HCT116 (cell line): ENCODE data around the gene UCHL5. TPM values are rescaled to one million over a fixed set of nuclear protein-coding genes. Genes with fewer than 3 reads are reported as not detected.

Source experiments
- ATAC-seq: fragments of 200-7000 bp; cut with Tn5 transposase; 2 replicates; pipeline ENCODE4 v1.9.1; 2020; ENCODE audit warnings: mild to moderate bottlenecking, moderate library complexity
- BruUV-seq: library from RNA; stranded (reverse); fragments of 400-500 nt; replicated peaks from 2 replicates; lab custom pipeline; 2021; lab: Mats Ljungman, UMichigan
- CTCF ChIA-PET: fragments of 300-600 bp; sonication (Branson Sonifier 250); formaldehyde crosslinking; loops from one replicate; lab custom pipeline; 2021; ENCODE audit warnings: antibody characterized with exemption; lab: Charles Lee
- POLR2A ChIA-PET: fragments of 300-600, 350-600 bp; sonication (Branson Sonifier 250); formaldehyde crosslinking; loops from one replicate; lab custom pipeline; 2021; ENCODE audit warnings: antibody characterized with exemption; lab: Charles Lee
- RAD21 ChIA-PET, 2 experiments: fragments of 300-600 bp; sonication (Branson Sonifier 250); formaldehyde crosslinking; loops; one replicate each; lab custom pipeline; 2023; ENCODE audit warnings: low total read pairs in 2 of 2; ENCODE audit not compliant: uncharacterized antibody in 2 of 2, unreplicated experiment in 2 of 2, low non-redundant PET in 1 of 2; lab: Charles Lee
- DNase-seq: peaks from one replicate; pipeline ENCODE4 v3.0.0-alpha.2; 2010; ENCODE audit warnings: low read depth, low spot score
- H2AFZ ChIP-seq: fragments of 200-600 bp; shearing (Covaris generic), sonication (generic); 2 replicates; pipeline ENCODE4 v1.6.1; 2017; ENCODE audit warnings: low read depth, mixed run types, mixed read lengths, antibody characterized with exemption, low read length; ENCODE audit not compliant: poor library complexity, severe bottlenecking
- H3K27ac ChIP-seq: 2 replicates; pipeline ENCODE4 v1.5.1; 2012; ENCODE audit warnings: low read depth, low read length
- H3K27me3 ChIP-seq: fragments of 200-600 bp; sonication (generic); 2 replicates; pipeline ENCODE4 v1.6.1; 2016; ENCODE audit warnings: mixed run types, low read length, mixed read lengths; ENCODE audit not compliant: insufficient read depth
- H3K36me3 ChIP-seq, 2 experiments: fragments of 200-500 bp in 1 of 2; fragments of 200-600 bp in 1 of 2; sonication (Bioruptor generic) in 1 of 2; sonication (generic) in 1 of 2; 2 replicates each; pipeline versions ENCODE4 v1.5.1 to v1.6.1; 2014 to 2016; ENCODE audit warnings: low read length in 2 of 2, inconsistent platforms in 1 of 2, mixed read lengths in 1 of 2, mixed run types in 1 of 2; ENCODE audit not compliant: insufficient read depth in 2 of 2, control insufficient read depth in 1 of 2
- H3K4me1 ChIP-seq, 2 experiments: fragments of 200-600 bp in 1 of 2; sonication (generic) in 1 of 2; 2 replicates each; pipeline versions ENCODE4 v1.5.1 to v1.6.1; 2012 to 2017; ENCODE audit warnings: low read length in 2 of 2, inconsistent platforms in 1 of 2, mild to moderate bottlenecking in 1 of 2, mixed read lengths in 1 of 2, mixed run types in 1 of 2, moderate library complexity in 1 of 2; ENCODE audit not compliant: insufficient read depth in 2 of 2, control insufficient read depth in 1 of 2
- H3K4me2 ChIP-seq: fragments of 200-600 bp; sonication (generic); 2 replicates; pipeline ENCODE4 v1.6.1; 2017; ENCODE audit warnings: mixed run types, low read length, mixed read lengths
- H3K4me3 ChIP-seq, 2 experiments: fragments of 200-600 bp in 1 of 2; sonication (generic) in 1 of 2; replicated peaks in 1 of 2; 2 replicates each; pipeline ENCODE4 v1.5.1; 2011 to 2016; ENCODE audit warnings: low read length in 2 of 2, control low read depth in 1 of 2, low read depth in 1 of 2, mild to moderate bottlenecking in 1 of 2, mixed read lengths in 1 of 2, mixed run types in 1 of 2
- H3K79me2 ChIP-seq: fragments of 200-600 bp; sonication (generic); 2 replicates; pipeline ENCODE4 v1.6.1; 2017; ENCODE audit warnings: mild to moderate bottlenecking, mixed run types, low read length, moderate library complexity, mixed read lengths; ENCODE audit not compliant: insufficient read depth
- H3K9ac ChIP-seq: fragments of 200-600 bp; sonication (generic); 2 replicates; pipeline ENCODE4 v1.6.1; 2016; ENCODE audit warnings: low read length, mixed read lengths
- H3K9me2 ChIP-seq: fragments of 200-600 bp; sonication (generic), shearing (Covaris generic); 2 replicates; pipeline ENCODE4 v1.6.1; 2017; ENCODE audit warnings: mixed run types, mild to moderate bottlenecking, moderate library complexity; ENCODE audit not compliant: insufficient read depth
- H3K9me3 ChIP-seq, 2 experiments: fragments of 200-500 bp in 1 of 2; fragments of 200-600 bp in 1 of 2; sonication (Bioruptor generic) in 1 of 2; sonication (generic) in 1 of 2; 2 replicates each; pipeline ENCODE4 v1.6.1; 2014 to 2017; ENCODE audit warnings: low read length in 2 of 2, mixed read lengths in 2 of 2, inconsistent platforms in 1 of 2, low read depth in 1 of 2, mild to moderate bottlenecking in 1 of 2, mixed run types in 1 of 2, moderate library complexity in 1 of 2; ENCODE audit not compliant: control insufficient read depth in 1 of 2, insufficient read depth in 1 of 2
- H4K20me1 ChIP-seq: fragments of 200-600 bp; sonication (generic), shearing (Covaris generic); 2 replicates; pipeline ENCODE4 v1.6.1; 2017; ENCODE audit warnings: mixed run types, mild to moderate bottlenecking, moderate library complexity; ENCODE audit not compliant: insufficient read depth
- CEBPB ChIP-seq: IDR thresholded peaks from 2 replicates; pipeline ENCODE4 v1.6.1; 2012; ENCODE audit warnings: low read depth
- ELF1 ChIP-seq: IDR thresholded peaks from 2 replicates; pipeline ENCODE4 v1.6.1; 2012; ENCODE audit warnings: low read depth, borderline replicate concordance
- EZH2 ChIP-seq: fragments of 200-600 bp; sonication (generic); IDR thresholded peaks from 2 replicates; pipeline ENCODE4 v1.6.1; 2017; ENCODE audit warnings: antibody characterized with exemption, mixed run types
- JUND ChIP-seq: IDR thresholded peaks from 2 replicates; pipeline ENCODE4 v1.6.1; 2012
- POLR2AphosphoS5 ChIP-seq: IDR thresholded peaks from 2 replicates; pipeline ENCODE4 v1.6.1; 2011; ENCODE audit warnings: mild to moderate bottlenecking, low read depth, low read length, moderate library complexity
- SIN3A ChIP-seq: IDR thresholded peaks from 2 replicates; pipeline ENCODE4 v1.6.1; 2012; ENCODE audit warnings: low read depth
- TCF7L2 ChIP-seq: IDR thresholded peaks from 2 replicates; pipeline ENCODE4 v1.7.0; 2011; ENCODE audit warnings: borderline replicate concordance, inconsistent platforms; ENCODE audit not compliant: insufficient read depth, insufficient read length; ENCODE audit errors: extremely low read depth
- YY1 ChIP-seq: IDR thresholded peaks from 2 replicates; pipeline ENCODE4 v1.6.1; 2011; ENCODE audit warnings: low read length, low read depth, moderate library complexity, mild to moderate bottlenecking; ENCODE audit not compliant: insufficient replicate concordance; ENCODE audit errors: extremely low read depth
- ZNF274 ChIP-seq: fragments of 200-500 bp; sonication (Bioruptor generic); IDR thresholded peaks from 2 replicates; pipeline ENCODE4 v1.6.1; 2014; ENCODE audit warnings: mild to moderate bottlenecking, low read depth, low read length, inconsistent platforms
- intact Hi-C: fragments of 100-400 bp; cut with micrococcal nuclease; formaldehyde crosslinking; loops from 2 replicates; pipeline ENCODE4 v1.10.0; 2022
- total RNA-seq: library from RNA; stranded (reverse); gene quantifications from one replicate; pipeline ENCODE4 v1.2.1, GENCODE V29; 2021; ENCODE audit not compliant: unreplicated experiment
- TF ChIP-seq, protein P1 (sequence below): IDR thresholded peaks from 2 replicates; pipeline ENCODE4 v1.6.1; 2012; ENCODE audit warnings: low read depth
- TF ChIP-seq, protein P2 (sequence below), 3 experiments: fragments of 200-600 bp in 1 of 3; sonication (generic) in 1 of 3; IDR thresholded peaks in 2 of 3; conservative IDR thresholded peaks in 1 of 3; 2 replicates each; pipeline ENCODE4 v1.5.1; 2012 to 2017; ENCODE audit warnings: low read depth in 2 of 3, low read length in 2 of 3, antibody characterized with exemption in 1 of 3, borderline replicate concordance in 1 of 3, control low read depth in 1 of 3, mild to moderate bottlenecking in 1 of 3, mixed read lengths in 1 of 3, mixed run types in 1 of 3, moderate library complexity in 1 of 3; ENCODE audit not compliant: insufficient read depth in 1 of 3
- TF ChIP-seq, protein P3 (sequence below): IDR thresholded peaks from 2 replicates; pipeline ENCODE4 v1.6.1; 2011; ENCODE audit warnings: mild to moderate bottlenecking, low read length, moderate library complexity; ENCODE audit not compliant: insufficient replicate concordance; ENCODE audit errors: extremely low read depth

UCHL5 gene
- total RNA-seq, 1 experiment from 2014 or later = 75.8 TPM

DNA sequence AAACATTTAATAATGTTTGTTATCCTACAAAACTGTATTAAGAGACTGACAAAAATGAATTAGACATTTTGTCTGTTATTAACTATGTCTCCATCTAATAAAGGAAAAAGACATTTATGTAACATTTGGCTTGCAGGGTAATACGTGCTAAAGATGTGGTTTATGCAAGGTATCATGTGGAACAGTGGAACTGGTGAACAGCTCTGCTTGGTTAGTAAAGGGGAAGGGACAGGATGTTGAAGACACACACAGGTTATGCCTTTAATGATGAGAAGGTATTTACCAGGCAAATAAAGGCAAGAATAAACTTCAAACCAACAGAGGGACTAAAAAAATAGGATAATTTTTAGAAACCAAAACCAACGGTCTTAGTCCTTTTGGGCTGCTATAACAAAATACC, 93.1 kb downstream of the UCHL5 start (continued):
- TF ChIP-seq, protein P1, sequence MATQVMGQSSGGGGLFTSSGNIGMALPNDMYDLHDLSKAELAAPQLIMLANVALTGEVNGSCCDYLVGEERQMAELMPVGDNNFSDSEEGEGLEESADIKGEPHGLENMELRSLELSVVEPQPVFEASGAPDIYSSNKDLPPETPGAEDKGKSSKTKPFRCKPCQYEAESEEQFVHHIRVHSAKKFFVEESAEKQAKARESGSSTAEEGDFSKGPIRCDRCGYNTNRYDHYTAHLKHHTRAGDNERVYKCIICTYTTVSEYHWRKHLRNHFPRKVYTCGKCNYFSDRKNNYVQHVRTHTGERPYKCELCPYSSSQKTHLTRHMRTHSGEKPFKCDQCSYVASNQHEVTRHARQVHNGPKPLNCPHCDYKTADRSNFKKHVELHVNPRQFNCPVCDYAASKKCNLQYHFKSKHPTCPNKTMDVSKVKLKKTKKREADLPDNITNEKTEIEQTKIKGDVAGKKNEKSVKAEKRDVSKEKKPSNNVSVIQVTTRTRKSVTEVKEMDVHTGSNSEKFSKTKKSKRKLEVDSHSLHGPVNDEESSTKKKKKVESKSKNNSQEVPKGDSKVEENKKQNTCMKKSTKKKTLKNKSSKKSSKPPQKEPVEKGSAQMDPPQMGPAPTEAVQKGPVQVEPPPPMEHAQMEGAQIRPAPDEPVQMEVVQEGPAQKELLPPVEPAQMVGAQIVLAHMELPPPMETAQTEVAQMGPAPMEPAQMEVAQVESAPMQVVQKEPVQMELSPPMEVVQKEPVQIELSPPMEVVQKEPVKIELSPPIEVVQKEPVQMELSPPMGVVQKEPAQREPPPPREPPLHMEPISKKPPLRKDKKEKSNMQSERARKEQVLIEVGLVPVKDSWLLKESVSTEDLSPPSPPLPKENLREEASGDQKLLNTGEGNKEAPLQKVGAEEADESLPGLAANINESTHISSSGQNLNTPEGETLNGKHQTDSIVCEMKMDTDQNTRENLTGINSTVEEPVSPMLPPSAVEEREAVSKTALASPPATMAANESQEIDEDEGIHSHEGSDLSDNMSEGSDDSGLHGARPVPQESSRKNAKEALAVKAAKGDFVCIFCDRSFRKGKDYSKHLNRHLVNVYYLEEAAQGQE = no peak

DNA sequence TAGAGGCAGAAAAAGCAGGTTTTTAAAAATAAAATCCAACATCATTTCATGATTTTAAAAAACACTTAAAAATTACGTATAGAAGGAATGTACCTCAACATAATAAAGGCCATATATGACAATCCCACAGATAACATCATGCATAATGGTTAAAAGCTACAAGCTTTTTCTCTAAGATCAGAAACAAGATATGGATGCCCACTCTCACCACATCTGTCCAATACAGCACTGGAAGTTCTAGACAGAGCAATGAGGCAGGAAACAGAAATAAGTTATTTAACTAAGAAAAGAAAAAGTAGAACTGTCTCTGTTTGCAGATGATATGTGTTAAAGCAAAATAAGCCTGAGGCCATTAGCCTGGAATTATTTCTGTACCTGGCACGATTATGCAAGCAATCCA, 96.3 kb downstream of the UCHL5 start:
- Histone ChIP-seq H3K79me2 (no peaks in the 10 kb centered on the region; the same call in 1 of the 2 replicates), H3K9me3 (no peaks in the 10 kb centered on the region), H2AFZ (no peak overlapping the region), H3K27me3 (no peaks in the 10 kb centered on the region), H3K9ac (no peak overlapping the region), H3K4me1 (peaks cover 0 to 7% of the 10 kb centered on the region in 2 experiments; a peak in 2 of 4 replicates), H3K4me3 (no peak overlapping the region), H3K9me2 (no peaks in the 10 kb centered on the region), H3K36me3 (peaks cover 0 to 4% of the 10 kb centered on the region in 2 experiments; a peak in 1 of 4 replicates), H3K27ac (no peak overlapping the region), H3K4me2 (no peak overlapping the region), H4K20me1 (no peaks in the 10 kb centered on the region)
- no TSS peak for BruUV-seq
- no peak for DNase-seq
- ChIA-PET CTCF (no interaction called here), RAD21 (no interaction called here), POLR2A (no interaction called here)
- intact Hi-C loops = no loop called here
- no peak for ATAC-seq
- TF ChIP-seq YY1 (no peak), EZH2 (no peak), POLR2AphosphoS5 (no peak), ZNF274 (no peak), SIN3A (no peak), CEBPB (no peak), ELF1 (no peak), TCF7L2 (no peak), JUND (no peak)
- TF ChIP-seq, protein P2, sequence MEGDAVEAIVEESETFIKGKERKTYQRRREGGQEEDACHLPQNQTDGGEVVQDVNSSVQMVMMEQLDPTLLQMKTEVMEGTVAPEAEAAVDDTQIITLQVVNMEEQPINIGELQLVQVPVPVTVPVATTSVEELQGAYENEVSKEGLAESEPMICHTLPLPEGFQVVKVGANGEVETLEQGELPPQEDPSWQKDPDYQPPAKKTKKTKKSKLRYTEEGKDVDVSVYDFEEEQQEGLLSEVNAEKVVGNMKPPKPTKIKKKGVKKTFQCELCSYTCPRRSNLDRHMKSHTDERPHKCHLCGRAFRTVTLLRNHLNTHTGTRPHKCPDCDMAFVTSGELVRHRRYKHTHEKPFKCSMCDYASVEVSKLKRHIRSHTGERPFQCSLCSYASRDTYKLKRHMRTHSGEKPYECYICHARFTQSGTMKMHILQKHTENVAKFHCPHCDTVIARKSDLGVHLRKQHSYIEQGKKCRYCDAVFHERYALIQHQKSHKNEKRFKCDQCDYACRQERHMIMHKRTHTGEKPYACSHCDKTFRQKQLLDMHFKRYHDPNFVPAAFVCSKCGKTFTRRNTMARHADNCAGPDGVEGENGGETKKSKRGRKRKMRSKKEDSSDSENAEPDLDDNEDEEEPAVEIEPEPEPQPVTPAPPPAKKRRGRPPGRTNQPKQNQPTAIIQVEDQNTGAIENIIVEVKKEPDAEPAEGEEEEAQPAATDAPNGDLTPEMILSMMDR (IDR thresholded peaks at IDR 0.05 in 2 of 3, conservative IDR thresholded peaks at IDR 0.05 in 1 of 3; ENCODE audit: borderline replicate concordance in 1 of 3, insufficient read depth in 1 of 3, low read depth in 2 of 3, low read length in 2 of 3) = no peak
- TF ChIP-seq, protein P1 = no peak
- TF ChIP-seq, protein P3, sequence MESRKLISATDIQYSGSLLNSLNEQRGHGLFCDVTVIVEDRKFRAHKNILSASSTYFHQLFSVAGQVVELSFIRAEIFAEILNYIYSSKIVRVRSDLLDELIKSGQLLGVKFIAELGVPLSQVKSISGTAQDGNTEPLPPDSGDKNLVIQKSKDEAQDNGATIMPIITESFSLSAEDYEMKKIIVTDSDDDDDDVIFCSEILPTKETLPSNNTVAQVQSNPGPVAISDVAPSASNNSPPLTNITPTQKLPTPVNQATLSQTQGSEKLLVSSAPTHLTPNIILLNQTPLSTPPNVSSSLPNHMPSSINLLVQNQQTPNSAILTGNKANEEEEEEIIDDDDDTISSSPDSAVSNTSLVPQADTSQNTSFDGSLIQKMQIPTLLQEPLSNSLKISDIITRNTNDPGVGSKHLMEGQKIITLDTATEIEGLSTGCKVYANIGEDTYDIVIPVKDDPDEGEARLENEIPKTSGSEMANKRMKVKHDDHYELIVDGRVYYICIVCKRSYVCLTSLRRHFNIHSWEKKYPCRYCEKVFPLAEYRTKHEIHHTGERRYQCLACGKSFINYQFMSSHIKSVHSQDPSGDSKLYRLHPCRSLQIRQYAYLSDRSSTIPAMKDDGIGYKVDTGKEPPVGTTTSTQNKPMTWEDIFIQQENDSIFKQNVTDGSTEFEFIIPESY = no peak
